Smooth muscle cell of the umbilical artery (primary cell): Measurements from ENCODE around the gene KCTD18. TPM values are rescaled to one million over a fixed set of nuclear protein-coding genes. Genes with fewer than 3 reads are reported as not detected.

ENCODE experiments used
- total RNA-seq: library from RNA; depleted of rRNA; stranded (reverse); fragments of >200 nt; gene quantifications from 2 replicates; pipeline ENCODE4 v1.2.3, GENCODE V29; 2014

Gene KCTD18
- 20.8 and 27.6 TPM in 2 replicates for total RNA-seq

GRCh38 chr2:200509612-200510433 lies at the start of gene KCTD18:
KCTD18 (minus strand) TSS chr2:200510068; CDS start chr2:200507016, 3,052 bp downstream.

GRCh38 chr2:200525882-200526651 lies 16.2 kb upstream of the KCTD18 start, which contains the start of gene SGO2:
SGO2 (plus strand) TSS chr2:200526207; CDS start chr2:200532976, 6,769 bp downstream.

Other genes starting within 250 kb of the KCTD18 start
- 53.7 and 98.0 TPM in 2 replicates for gene SPATS2L, start 203.4 kb downstream of the KCTD18 start, total RNA-seq
- 2.1 and 11.9 TPM in 2 replicates for gene SGO2, start 16.1 kb upstream of the KCTD18 start, total RNA-seq
- 3.0 and 15.2 TPM in 2 replicates for gene AOX1, start 75.9 kb upstream of the KCTD18 start, total RNA-seq